Measurements from ENCODE around the gene OXSR1. TPM values are rescaled to one million over a fixed set of nuclear protein-coding genes. Genes with fewer than 3 reads are reported as not detected.
A peak's percentile ranks its signal among the peaks of the same experiment; 100 is the strongest.
"Not testable (repeated sequence)": the region's sequence is repeated elsewhere in the genome, so short reads cannot be mapped to it uniquely, and the experiment has no call there.

Gene OXSR1
- total RNA-seq, 2 experiments from 2014 or later: 53.7 to 56.0 TPM

- Mint-ChIP-seq H3K27me3 (no peaks in the 10 kb centered on the region), H3K4me3 (peak overlapping the region; percentile 14), H3K4me1 (peaks cover 71% of the 10 kb centered on the region), H3K27ac (no peak overlapping the region), H3K9me3 (ENCODE audit: low read depth) (no peaks in the 10 kb centered on the region), H3K36me3 (ENCODE audit: low read depth) (peaks cover 16% of the 10 kb centered on the region)
- ATAC-seq: no peak
- CTCF ChIA-PET: no interaction called here
- POLR2A ChIA-PET: no interaction called here
- DNase-seq: no peak
- intact Hi-C loops (cut with DNase I, micrococcal nuclease): loop anchor here (2.0 to 10.0 kb wide), 5 partner anchors 36 to 1096 kb away; partner anchors contain the start of genes DLEC1 (in 1 of the 2), EXOG (in 1 of the 2), SCN11A (in 1 of the 2) and WDR48 (in 1 of the 2)
Observed at GRCh38 chr3:38168151-38169026, 3.1 kb downstream of the OXSR1 start.

DNA sequence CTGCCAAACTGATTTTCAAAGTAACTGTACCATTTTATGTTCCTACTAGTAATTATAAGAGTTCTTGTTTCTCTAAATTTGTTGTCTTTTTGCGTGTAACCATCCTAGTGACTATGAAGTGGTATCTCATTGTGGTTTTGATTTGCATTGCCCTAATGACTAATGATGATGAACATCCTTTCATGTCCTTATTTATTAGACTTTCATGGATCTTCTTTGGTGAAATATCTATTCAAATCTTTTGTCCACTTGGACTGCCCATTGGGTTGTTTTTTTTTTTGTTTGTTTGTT is 3.6 kb downstream of the OXSR1 start:
- DNase-seq (no peak), ATAC-seq (no peak)
- peaks cover 76% of the 10 kb centered on the region for H3K4me1 Mint-ChIP-seq
- H3K27ac Mint-ChIP-seq: no peak overlapping the region
- H3K27me3 Mint-ChIP-seq: no peaks in the 10 kb centered on the region
- intact Hi-C loops (cut with DNase I, micrococcal nuclease): loop anchor here (2.0 to 10.0 kb wide), 5 partner anchors 36 to 1096 kb away; partner anchors contain the start of genes DLEC1 (in 1 of the 2), EXOG (in 1 of the 2), SCN11A (in 1 of the 2) and WDR48 (in 1 of the 2)
- H3K36me3 Mint-ChIP-seq (ENCODE audit: low read depth): peaks cover 16% of the 10 kb centered on the region
- no peaks in the 10 kb centered on the region for H3K9me3 Mint-ChIP-seq (ENCODE audit: low read depth)
- ChIA-PET CTCF (no interaction called here), POLR2A (no interaction called here)
- peak overlapping the region; percentile 14 for H3K4me3 Mint-ChIP-seq

DNA sequence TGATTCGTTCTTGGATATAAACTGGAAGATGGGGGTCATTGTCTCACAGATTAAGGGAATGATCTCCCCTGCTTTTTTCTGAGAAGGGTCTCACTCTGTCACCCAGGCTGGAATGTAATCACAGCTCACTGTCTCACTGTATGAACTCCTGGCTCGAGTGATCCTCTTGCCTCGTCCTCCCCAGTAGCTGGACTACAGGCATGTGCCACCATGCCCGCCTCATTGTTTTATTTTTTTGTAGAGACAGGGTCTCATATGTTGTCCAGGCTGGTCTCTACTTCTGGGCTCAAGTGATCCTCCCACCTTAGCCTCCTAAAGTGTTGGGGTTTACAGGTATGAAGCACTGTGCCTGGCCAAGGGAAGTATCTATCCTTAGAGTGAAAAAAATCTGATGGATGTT is 5.4 kb downstream of the OXSR1 start:
- DNase-seq: no peak
- intact Hi-C loops (cut with DNase I, micrococcal nuclease): no loop called here
- ChIA-PET CTCF (interaction anchor here (1.4 kb wide), 1 partner anchor 22 kb away, joined by 4 read pairs; no protein-coding TSS in a partner anchor), POLR2A (interaction anchor here (0.6 kb wide), 2 partner anchors 24 to 163 kb away, joined by 3 read pairs; no protein-coding TSS in a partner anchor)
- Mint-ChIP-seq H3K4me1 (peaks cover 84% of the 10 kb centered on the region), H3K4me3 (no peak overlapping the region), H3K36me3 (ENCODE audit: low read depth) (peaks cover 16% of the 10 kb centered on the region), H3K9me3 (ENCODE audit: low read depth) (no peaks in the 10 kb centered on the region), H3K27me3 (no peaks in the 10 kb centered on the region), H3K27ac (no peak overlapping the region)
- ATAC-seq: no peak

GRCh38 chr3:38171622-38172021 is 6.3 kb downstream of the OXSR1 start:
- intact Hi-C loops (cut with DNase I, micrococcal nuclease): no loop called here
- Mint-ChIP-seq H3K9me3 (ENCODE audit: low read depth) (no peaks in the 10 kb centered on the region), H3K27ac (no peak overlapping the region), H3K4me1 (peaks cover 82% of the 10 kb centered on the region), H3K27me3 (no peaks in the 10 kb centered on the region), H3K36me3 (ENCODE audit: low read depth) (peaks cover 12% of the 10 kb centered on the region), H3K4me3 (no peak overlapping the region)
- DNase-seq: no peak
- ChIA-PET CTCF (interaction anchor here (0.9 to 2.6 kb wide), 3 partner anchors 8 to 26 kb away, joined by 4 to 6 read pairs (median 4); no protein-coding TSS in a partner anchor), POLR2A (interaction anchor here (0.6 kb wide), 1 partner anchor 25 kb away, joined by 3 read pairs; no protein-coding TSS in a partner anchor)
- peak; percentile 10 for ATAC-seq

GRCh38 chr3:38173834-38174418 is 8.6 kb downstream of the OXSR1 start:
- H3K27me3 Mint-ChIP-seq: no peaks in the 10 kb centered on the region
- H3K36me3 Mint-ChIP-seq (ENCODE audit: low read depth): peaks cover 8% of the 10 kb centered on the region
- ChIA-PET POLR2A (no interaction called here), CTCF (interaction anchor here (2.6 kb wide), 1 partner anchor 10 kb away, joined by 6 read pairs; no protein-coding TSS in a partner anchor)
- no peaks in the 10 kb centered on the region for H3K9me3 Mint-ChIP-seq (ENCODE audit: low read depth)
- ATAC-seq (peak; percentile 43), DNase-seq (no peak)
- H3K4me3 Mint-ChIP-seq: no peak overlapping the region
- no peak overlapping the region for H3K27ac Mint-ChIP-seq
- H3K4me1 Mint-ChIP-seq: peaks cover 63% of the 10 kb centered on the region
- intact Hi-C loops (cut with DNase I, micrococcal nuclease): no loop called here

GRCh38 chr3:38177181-38177580 is 11.8 kb downstream of the OXSR1 start:
- DNase-seq: no peak
- Mint-ChIP-seq H3K9me3 (ENCODE audit: low read depth) (no peaks in the 10 kb centered on the region), H3K36me3 (ENCODE audit: low read depth) (peaks cover 10% of the 10 kb centered on the region), H3K4me3 (no peak overlapping the region), H3K27ac (no peak overlapping the region), H3K4me1 (peaks cover 37% of the 10 kb centered on the region), H3K27me3 (no peaks in the 10 kb centered on the region)
- CTCF ChIA-PET: no interaction called here
- intact Hi-C loops (cut with DNase I, micrococcal nuclease): no loop called here
- no peak for ATAC-seq
- POLR2A ChIA-PET: no interaction called here

DNA sequence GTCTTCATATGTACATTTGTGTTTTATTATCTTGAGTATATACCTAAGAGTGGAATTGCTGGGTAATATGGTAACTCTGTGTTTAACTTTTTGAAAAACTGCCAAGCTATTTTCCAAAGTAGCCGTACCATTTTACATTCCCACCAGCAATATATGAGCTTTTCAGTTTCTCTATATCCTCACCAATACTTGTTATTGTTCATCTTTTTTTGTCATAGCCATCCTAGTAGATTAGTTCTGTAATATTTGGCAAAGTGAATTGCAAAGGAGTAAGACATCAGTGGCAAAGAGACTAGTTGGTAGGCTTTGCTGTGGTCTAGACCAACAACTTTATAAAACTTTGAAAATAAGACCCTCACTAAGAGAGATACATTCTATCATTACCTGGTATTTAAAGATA is 21.4 kb downstream of the OXSR1 start:
- H3K27ac Mint-ChIP-seq: no peak overlapping the region
- ChIA-PET POLR2A (no interaction called here), CTCF (interaction anchor here (1.6 to 2.3 kb wide), 2 partner anchors 10 to 22 kb away, joined by 4 to 7 read pairs; partner anchors contain the start of gene OXSR1)
- H3K36me3 Mint-ChIP-seq (ENCODE audit: low read depth): peaks cover 38% of the 10 kb centered on the region
- H3K27me3 Mint-ChIP-seq: no peaks in the 10 kb centered on the region
- peaks cover 2% of the 10 kb centered on the region for H3K9me3 Mint-ChIP-seq (ENCODE audit: low read depth)
- intact Hi-C loops (cut with DNase I, micrococcal nuclease): no loop called here
- no peak overlapping the region for H3K4me3 Mint-ChIP-seq
- H3K4me1 Mint-ChIP-seq: peaks cover 4% of the 10 kb centered on the region
- DNase-seq (no peak), ATAC-seq (no peak)

DNA sequence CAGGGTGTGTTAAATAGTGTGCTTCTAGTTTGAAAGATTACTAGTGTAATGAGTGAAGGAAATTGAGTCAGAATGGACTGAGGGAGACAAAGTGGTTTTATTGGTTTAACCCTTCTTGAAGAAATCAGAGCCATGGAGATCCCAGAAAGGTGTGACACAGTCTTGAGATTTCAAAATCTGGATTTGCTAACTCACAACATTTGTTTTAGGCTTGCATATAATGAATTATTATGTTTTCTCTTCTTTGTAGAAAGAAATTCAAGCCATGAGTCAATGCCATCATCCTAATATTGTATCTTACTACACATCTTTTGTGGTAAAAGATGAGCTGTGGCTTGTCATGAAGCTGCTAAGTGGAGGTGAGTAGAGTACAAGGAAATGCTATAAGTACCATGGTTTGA is 25.1 kb downstream of the OXSR1 start:
- peak; percentile 73 for ATAC-seq
- ChIA-PET CTCF (interaction anchor here (0.6 to 1.2 kb wide), 2 partner anchors 11 to 306 kb away, joined by 3 to 7 read pairs; partner anchors contain the start of gene EXOG), POLR2A (no interaction called here)
- H3K27ac Mint-ChIP-seq: peak overlapping the region; percentile 34
- no peak for DNase-seq
- intact Hi-C loops (cut with DNase I, micrococcal nuclease): no loop called here
- H3K27me3 Mint-ChIP-seq: no peaks in the 10 kb centered on the region
- H3K4me3 Mint-ChIP-seq: no peak overlapping the region
- peaks cover 4% of the 10 kb centered on the region for H3K4me1 Mint-ChIP-seq
- H3K36me3 Mint-ChIP-seq (ENCODE audit: low read depth): peaks cover 41% of the 10 kb centered on the region
- H3K9me3 Mint-ChIP-seq (ENCODE audit: low read depth): peaks cover 2% of the 10 kb centered on the region

- H3K27ac Mint-ChIP-seq; H3K27me3 Mint-ChIP-seq; H3K4me3 Mint-ChIP-seq; ATAC-seq; intact Hi-C loops (cut with DNase I, micrococcal nuclease); POLR2A ChIA-PET; H3K9me3 Mint-ChIP-seq (ENCODE audit: low read depth); DNase-seq: not testable (repeated sequence)
- H3K36me3 Mint-ChIP-seq (ENCODE audit: low read depth): peaks cover 46% of the 10 kb centered on the region
- H3K4me1 Mint-ChIP-seq: peaks cover 48% of the 10 kb centered on the region
- CTCF ChIA-PET: interaction anchor here (0.9 to 1.1 kb wide), 2 partner anchors 247 to 278 kb away, joined by 3 read pairs; no protein-coding TSS in a partner anchor
Observed at GRCh38 chr3:38202931-38203330, 37.6 kb downstream of the OXSR1 start.

- ATAC-seq: no peak
- H3K36me3 Mint-ChIP-seq (ENCODE audit: low read depth): peaks cover 48% of the 10 kb centered on the region
- H3K9me3 Mint-ChIP-seq (ENCODE audit: low read depth): no peaks in the 10 kb centered on the region
- no peak for DNase-seq
- no peaks in the 10 kb centered on the region for H3K27me3 Mint-ChIP-seq
- peaks cover 52% of the 10 kb centered on the region for H3K4me1 Mint-ChIP-seq
- ChIA-PET CTCF (interaction anchor here (1.1 kb wide), 1 partner anchor 15 kb away, joined by 3 read pairs; no protein-coding TSS in a partner anchor), POLR2A (no interaction called here)
- no peak overlapping the region for H3K27ac Mint-ChIP-seq
- no peak overlapping the region for H3K4me3 Mint-ChIP-seq
- intact Hi-C loops (cut with DNase I, micrococcal nuclease): loop anchor here in 1 of 2 experiments (2.0 kb wide), 1 partner anchor 35 kb away; no protein-coding TSS in a partner anchor
Observed at GRCh38 chr3:38203690-38204089, 38.4 kb downstream of the OXSR1 start.

DNA sequence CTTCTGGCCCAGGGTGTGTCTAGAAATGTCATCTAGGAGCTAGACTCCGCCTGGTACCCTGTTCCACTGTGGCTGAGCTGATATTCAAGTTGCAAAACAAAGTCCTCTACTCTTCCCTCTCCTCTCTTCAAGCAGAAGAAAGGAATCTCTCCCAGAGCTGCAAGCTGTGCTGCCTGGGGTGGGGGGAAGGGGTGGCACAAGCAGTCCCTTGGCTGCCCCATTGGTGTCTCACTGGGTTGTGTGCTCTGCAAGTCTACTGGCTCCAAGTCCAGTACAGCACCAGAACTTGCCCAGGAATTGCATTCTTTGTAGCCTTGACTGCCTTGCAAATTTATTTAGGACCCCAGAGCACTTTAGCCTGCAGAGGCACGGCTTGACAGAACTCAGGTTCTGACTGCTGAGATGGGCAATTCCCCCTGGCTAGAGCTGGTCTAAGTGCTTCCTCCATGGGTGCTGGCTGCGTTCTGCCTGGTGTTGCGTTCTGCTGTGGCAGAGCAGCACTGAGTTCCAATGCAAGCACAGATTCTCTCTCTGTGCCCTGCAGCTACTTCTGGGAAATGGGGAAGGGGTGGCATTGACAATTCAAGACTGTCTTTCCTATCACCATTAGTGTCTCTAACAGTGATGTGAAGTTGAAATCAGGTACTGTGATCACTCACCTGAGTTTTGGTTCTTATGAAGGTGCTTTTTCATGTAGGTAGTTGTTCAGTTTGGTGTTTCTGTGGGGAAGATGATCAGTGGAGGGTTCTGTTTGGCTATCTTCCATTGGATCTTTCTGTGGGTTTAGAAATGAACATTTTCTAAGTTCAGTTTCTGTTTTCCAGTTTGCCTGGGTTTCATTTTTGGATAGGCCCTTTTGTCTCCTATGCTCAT is 39.5 kb downstream of the OXSR1 start:
- Mint-ChIP-seq H3K27me3 (no peaks in the 10 kb centered on the region), H3K4me1 (peaks cover 58% of the 10 kb centered on the region), H3K9me3 (ENCODE audit: low read depth) (no peaks in the 10 kb centered on the region), H3K4me3 (no peak overlapping the region), H3K36me3 (ENCODE audit: low read depth) (peaks cover 45% of the 10 kb centered on the region), H3K27ac (peak overlapping the region; percentile 64)
- ATAC-seq (peak; percentile 53), DNase-seq (no peak)
- CTCF ChIA-PET: interaction anchor here (0.8 to 1.4 kb wide), 5 partner anchors 10 to 87 kb away, joined by 3 to 5 read pairs (median 4); partner anchors contain the start of gene OXSR1
- intact Hi-C loops (cut with DNase I, micrococcal nuclease): loop anchor here in 1 of 2 experiments (2.0 kb wide), 1 partner anchor 36 kb away; no protein-coding TSS in a partner anchor
- POLR2A ChIA-PET: no interaction called here
